CD4-positive, alpha-beta T cell treated with Interleukin-15 for 1 hour (primary cell): ENCODE measurements around the gene INSRR.
A peak's percentile ranks its signal among the peaks of the same experiment; 100 is the strongest.

ENCODE experiments used
- DNase-seq: peaks from one replicate; pipeline ENCODE4 v3.0.0-alpha.2; 2020

Gene INSRR

DNA sequence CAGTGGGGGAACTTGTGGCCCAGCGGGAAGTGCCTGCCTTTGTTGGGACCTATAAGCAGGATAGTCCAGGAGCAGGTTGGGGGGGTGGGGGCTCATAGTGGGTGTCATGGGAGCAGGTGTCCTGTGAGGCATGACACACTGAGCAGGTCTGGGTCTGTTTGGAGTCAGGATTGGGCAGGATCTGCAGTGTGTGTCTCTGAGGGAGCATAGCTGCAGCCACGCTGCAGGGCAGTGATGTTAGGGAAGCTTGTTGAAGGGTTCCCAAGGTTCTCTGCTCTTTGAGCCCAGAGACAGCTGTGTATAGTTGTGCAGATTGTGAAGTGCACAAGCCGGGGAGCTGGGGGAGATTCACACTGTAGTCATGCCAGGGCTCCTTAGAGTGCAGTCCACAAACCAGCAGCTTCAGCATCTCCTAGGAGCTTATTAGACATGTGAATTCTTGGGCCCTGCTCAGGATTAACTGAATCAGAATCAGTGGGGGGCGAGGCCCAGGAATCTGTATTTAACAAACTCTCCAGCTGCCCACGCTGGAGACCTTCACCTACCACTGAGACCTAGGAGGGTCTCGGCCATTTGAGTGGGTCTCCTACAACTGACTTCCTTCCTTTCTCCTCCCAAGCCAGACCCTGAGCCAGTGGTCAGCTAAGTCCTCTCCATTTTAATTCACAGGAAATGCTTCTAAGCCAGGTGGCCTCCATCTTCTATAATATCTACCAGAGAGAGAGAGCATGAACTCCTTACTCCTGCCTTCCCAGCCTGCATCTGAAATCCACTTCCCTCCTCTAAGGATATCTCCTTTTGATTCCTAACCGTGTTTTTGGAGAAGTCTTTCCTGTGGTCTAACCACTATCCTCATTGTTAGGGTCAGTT lies 11.1 kb downstream of the INSRR start:
- DNase-seq, result no peak

DNA sequence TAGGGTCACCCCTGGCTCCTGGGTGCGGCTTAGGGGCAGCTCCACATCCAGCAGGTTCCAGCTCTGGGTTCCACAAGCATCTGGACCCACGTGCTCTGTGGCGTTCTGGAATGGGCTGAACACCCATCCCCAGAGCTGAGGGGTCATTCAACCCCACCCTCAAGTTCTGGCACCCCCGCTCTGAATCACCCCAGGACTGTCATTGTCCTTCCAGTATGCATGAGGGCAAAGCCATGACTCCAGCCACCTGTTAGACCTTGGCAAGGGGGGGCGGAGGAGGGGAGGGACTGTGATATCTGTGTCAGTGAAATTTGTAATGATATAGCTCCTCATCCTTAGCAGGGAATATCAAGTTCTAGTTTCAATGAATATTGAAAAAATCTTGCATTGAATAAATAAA lies 12.3 kb downstream of the INSRR start:
- no peak for DNase-seq

DNA sequence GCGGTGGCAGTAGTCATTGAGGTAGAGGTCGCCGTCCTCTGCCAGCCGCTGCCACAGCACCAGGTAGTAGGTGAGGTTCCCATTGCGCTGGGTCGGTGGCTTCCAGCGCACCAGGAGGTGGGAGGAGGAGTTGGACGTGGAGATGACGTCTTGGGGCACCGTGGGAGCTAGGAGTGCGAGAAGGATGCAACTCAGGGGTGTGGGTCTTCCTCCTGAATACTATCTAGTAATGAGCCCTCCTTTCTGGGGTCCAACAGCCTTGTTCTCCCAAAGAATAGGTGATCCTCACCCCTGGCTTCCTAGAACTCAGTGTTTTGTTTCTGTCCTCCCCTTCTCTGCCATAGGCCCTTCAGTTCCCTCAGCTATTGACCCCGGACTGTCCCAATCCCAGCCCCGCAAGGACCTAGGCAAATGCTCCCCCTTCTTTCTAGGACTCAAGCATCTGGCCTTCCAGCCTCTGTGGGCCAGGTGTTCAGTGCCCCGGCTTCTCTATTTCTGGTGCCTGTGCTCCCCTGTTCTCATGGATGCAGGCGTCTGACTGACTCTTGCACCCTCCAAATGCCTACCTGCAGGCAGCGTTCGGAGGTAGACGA lies 12.9 kb downstream of the INSRR start:
- DNase-seq, result no peak

DNA sequence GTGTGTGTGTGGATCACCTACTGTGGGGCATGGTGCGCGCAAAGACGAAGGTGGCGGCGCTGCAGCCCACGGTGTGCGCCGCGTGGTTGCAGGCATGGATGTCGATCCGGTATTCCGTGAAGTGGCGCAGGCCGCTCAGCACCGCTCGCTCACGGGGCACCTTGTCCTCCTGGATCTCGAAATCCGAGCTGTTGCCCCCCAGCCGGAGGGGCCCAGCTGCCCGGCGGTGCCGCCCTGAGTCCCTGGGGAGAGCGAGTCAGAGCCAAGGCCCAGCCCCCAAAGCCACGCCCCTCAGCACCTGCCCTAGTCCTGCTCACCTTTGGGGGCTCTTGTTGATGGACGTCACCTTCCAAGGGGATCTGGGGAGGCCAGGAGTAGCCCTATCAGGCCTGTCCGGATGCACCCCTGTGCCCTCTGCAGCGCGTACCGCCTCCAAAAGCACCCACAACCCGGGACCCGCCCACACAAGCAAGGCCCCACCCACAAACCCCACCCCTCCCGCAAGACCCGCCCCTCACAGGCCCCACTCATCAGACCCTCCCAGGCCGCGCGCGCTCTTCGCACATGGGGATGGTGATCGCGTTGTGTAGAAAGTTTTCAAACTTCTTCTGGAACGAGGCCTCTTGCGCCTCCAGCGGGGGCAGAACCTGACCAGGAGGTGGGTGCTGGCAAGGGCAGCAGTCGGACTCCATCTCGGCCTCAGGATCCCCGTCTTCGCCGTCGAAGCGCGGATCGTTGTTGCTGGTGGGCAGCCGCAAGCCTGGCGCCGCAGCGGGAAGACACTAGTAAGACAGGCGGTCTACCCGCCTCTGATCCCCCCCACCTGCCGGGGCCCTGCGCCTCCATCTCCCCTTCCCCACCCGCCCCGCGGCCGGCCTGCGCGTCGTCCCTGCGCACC lies 13.6 kb downstream of the INSRR start:
- DNase-seq, result peak; percentile 31

DNA sequence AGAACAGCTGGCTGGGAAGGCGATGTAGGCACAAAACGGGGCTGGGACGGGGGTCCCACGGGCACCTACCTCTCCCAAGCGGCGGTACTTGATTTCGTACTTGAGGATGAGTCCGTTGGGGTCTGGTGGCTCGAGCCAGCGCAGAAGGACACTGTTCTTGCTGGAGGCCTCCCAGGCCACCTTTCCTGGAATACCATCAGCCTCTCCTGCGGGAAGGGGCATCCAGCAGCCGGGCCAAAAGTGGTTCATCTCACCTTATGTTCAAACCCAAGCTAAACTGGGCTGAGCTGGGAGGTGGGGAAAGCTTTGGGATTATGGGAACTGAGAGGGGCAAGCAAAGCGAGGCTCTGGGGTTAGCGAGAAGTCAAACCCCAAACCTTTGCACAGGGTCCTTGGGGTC lies 14.3 kb downstream of the INSRR start:
- DNase-seq, result no peak

DNA sequence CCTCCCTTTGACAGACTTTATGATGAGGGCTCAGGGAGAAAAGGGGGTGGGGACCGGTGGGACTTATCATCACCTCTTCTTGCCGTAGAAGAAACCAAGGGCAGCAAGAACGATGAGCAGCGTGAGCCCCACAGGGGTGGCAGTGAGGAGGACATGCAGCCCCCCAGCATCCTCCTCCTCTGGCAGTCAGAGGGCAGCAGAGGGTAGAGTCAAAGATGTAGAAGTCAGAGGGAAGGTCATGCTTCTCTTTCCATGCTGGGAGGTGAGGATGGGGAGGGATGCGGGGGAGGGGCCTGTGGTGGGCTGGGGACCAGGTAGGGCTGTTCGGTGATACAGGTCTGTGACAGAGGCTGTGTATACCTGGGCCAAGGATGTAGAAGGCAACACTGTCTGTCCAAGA lies 14.8 kb downstream of the INSRR start:
- no peak for DNase-seq

DNA sequence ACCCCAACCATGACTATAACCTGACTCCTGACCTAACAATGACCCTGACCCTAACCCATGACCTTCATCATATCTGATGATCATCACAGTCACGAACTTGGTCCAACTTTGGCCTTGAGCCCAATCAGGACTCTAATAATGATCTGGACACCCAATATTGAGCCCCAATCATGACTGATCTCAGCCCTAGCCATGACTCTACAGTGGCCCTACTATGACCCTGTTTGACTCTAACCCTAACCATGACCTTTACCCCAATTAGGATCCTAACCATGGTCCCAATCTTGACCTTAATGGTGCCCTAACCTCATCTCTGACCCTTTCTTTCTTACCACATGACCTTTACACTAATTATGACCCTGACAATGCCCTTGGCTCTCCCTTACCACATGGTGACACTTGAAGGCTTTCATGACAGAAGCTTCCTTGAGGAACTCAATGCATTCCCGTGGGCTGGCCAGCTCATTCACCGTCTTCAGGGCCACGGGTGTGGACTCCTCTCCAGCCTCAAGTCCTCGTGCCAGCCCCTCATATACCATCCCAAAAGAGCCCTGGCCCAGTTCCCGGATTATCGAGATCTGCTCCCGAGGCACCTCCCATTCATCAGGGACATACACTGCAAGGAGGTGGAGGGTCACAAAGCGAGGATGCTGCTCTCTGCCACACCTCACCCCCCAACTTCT lies 16.2 kb downstream of the INSRR start:
- DNase-seq, result no peak

DNA sequence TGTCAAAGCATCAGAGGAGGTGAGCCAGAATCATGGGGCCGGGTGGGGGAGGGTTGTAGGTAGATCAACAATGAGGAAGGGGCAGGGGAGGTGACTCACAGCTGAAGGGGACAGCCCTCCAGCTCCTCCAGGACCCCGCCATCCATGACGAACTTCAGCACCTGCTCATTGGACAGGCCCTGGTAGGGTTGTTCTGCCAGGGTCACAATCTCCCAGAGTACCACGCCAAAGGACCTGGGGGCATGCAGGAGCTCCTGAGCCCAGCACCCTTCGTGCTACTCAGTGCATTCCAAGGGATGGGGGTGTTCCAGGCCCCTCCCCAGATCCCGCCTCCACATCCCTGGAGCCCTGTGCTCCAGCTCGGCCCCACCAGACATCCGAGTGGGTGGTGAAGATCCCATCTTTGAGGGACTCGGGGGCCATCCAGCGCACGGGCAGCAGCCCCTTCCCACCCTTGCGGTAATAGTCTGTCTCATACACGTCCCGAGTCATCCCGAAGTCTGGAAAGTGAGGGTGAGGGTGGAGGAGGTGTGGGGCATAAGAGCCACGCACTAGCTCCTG lies 17.5 kb downstream of the INSRR start:
- DNase-seq, result no peak

DNA sequence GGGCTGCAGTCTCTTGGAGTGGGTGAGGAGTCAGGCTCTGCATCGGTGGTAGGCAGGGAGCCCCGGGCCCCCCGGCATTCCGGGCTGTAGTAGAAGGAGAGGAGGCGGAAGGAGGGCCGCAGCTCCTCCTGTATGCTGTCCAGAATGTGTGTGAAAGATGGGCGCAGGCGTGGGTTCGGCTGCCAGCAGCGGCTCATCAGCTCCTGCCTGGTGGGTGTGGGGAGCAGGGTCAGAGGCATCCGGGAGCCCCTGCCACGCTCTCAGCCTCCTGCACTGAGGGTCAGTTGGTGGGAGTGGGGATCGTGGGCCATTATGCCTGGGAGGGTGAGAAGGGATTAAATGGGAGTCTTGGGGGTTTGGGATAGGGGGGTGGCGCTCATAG lies 18.0 kb downstream of the INSRR start:
- no peak for DNase-seq

DNA sequence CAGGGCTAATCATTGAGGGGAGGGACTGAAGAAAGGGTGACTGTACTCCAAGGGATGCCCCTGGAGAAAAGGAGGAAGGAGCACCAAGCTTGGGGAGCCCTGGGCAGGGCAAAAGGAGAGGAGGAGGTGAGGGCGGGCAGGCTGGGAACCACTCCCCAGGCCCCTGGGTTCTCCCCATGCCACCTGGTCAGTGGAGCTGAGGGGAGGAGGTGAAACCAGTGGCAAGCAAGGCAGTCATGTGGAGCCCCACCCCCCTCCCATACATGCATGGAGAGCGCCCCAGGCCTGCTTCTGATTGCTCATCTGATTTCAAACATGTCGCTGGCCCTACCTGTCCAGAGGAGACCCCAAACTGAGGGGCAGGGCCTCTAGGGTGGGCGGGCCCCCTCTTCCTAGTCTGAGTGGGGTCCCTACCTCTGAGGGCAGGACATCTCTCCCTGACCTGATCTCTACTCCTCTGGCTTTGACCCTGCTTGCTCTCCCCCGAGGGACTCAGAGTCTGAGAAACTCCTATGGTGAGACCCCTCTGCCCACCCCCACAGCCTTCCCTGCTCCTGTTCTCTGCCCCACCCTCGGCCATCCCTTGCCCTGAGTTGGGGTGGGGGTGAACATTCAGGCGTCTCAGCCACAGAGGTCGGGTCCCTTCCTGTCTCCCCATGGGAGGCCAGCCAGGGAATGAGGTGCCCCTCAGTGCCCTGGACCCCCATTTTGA lies 18.6 kb downstream of the INSRR start:
- no peak for DNase-seq

DNA sequence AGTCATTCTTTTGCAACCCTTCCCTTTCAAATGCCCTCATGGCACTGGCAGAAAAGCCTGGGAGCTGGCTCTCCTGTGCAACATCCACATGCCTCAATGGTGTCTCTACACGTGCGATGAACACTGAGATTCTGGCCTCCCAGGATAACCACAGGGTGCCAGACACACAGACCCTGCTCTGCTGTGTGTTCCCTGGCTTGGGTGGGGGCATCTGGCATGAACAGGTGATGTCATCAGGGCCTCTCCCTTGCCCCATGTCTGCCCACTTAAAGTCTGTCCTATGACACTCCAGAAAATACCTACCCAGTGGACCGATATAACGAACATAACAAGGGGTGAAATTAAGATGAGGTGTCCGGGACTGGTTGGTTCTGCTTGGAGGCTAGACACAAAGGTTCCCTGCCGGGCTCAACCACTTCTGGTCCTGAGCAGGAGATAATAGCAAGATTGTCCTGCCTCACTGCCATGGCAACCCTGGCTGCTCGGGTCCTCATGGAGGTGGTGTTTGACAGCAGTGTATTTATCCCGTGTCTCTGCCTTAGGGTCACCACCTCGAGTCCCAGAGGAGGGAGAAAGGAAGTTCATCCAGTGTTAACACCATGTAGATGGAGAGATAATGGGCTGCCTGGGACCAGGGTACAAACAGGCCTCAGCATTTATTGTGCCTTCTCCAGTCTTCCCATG lies 19.3 kb downstream of the INSRR start:
- no peak for DNase-seq

DNA sequence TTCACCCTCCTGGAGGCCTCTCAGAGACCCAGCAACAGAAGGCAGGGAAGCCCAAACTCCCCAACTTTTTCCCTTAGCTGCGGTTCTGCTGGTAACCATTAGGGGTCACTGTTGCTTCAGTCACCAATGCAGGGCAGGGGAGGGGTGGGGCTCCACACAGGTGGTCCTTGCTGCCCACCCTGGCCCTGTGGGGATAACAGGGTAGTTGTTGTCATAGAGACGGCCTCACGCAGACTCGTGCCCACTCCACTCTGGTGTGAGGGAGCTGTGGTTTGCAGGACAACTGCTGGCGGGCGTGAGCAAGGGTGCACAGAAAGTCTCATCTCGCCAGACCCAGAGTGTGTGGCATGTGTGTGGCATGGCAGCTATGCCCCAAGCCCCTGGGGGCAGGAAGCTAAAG lies 19.9 kb downstream of the INSRR start:
- peak; percentile 34 for DNase-seq

DNA sequence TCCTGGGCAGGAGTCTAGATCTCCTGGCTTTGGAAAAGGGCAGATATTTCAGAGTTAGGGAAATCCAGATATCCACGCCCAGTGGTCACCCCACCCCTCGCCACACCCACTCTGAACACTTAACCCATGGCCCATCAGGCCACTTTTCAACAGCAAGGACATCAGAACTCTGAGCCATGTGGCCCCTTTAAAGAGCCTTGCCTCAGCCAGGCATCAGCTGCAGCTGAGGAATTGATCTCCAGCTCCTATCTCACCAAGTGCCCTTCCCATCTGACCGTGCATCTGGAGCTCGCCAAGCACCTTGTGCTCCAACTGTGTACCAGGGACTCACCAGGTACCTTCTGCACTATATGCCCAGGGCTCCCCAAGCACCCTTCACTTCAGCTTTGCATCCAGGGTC lies 22.0 kb downstream of the INSRR start:
- DNase-seq, result no peak

DNA sequence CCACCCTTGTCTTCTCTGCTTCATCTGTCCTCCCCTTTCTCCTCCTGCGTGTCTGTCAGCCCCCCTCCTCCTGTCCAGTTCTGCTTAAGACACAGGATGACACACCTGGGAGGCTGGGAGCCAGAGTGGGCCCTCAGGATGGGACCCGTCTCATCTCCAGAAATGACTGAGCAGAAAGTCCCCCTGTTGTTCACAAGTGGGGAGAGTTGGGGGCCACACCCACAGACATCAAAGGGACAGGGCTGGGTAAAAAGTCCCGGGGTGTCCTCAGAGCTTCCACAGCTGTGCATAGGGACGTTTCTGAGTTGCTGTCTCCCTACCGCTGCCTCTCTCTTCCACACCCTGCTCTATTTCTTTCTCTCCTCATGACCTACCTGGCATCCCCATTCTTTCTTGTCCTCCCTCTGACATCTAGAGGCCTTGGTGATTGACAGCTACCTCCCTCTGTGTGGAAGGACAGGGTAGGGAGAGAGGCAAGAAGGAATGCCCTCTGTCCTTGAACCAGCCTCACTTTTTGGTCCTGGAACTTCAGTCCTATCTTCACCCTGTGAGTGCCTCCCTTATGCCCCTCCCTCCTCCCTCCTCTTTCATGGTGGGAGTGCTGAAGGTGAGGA lies 22.8 kb downstream of the INSRR start:
- no peak for DNase-seq

DNA sequence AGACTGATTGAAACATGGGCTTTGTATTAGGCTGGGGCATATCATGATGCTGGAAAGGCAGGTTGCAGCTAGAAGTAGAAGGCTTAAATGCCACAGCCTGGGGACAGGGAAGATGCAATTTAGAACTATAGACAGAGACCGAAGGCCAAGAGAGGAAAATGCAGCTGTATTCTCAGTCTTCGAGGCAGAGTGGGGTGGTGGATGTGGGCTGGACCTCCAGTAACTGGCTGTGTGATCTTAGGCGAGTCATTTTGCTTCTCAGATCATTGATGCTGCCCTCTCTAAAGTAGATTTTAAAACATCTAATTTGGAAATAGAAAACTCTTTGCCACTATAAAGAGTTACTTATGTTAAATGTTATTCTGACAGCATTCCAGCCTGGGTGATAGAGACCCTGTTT lies 24.6 kb downstream of the INSRR start:
- DNase-seq, result no peak

DNA sequence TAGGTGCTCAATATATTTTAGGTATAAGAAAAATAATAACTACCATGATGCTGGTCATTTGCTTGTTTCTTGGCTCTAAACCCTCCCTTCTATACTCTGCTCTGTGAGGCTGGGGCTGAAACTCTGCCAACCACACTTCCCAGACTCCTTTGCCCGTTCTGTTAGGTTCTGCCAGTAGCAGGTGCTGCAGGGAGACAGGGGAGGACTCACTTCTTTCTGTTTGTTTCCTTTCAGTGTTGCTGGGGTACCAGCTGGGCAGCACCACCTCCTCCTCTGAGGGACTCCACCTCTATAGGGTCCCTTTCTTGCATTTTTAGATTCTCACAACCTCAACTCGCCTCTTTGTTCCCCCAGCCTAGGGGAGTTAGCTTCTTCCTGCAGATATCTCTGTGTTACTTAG lies 25.3 kb downstream of the INSRR start:
- no peak for DNase-seq

DNA sequence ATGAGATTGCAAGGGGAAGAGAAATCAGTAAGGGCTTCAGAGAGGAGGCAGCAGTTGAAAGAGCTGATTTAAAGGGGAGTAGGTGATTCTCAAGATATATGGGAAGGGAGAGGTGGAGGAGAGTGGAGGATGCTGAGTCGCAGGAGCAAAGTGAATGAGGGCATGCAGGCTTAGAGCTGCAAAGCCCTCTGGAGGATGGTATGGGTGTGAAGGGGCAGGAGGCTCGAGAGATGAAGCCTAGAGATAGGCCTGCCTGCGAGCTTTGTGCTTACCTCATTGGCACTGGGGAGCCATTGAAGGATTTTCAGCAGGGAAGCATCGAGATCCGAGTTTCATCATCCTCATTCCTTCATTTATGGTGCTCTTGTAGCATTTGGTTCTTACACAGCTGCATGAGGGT lies 26.5 kb downstream of the INSRR start:
- DNase-seq, result no peak

DNA sequence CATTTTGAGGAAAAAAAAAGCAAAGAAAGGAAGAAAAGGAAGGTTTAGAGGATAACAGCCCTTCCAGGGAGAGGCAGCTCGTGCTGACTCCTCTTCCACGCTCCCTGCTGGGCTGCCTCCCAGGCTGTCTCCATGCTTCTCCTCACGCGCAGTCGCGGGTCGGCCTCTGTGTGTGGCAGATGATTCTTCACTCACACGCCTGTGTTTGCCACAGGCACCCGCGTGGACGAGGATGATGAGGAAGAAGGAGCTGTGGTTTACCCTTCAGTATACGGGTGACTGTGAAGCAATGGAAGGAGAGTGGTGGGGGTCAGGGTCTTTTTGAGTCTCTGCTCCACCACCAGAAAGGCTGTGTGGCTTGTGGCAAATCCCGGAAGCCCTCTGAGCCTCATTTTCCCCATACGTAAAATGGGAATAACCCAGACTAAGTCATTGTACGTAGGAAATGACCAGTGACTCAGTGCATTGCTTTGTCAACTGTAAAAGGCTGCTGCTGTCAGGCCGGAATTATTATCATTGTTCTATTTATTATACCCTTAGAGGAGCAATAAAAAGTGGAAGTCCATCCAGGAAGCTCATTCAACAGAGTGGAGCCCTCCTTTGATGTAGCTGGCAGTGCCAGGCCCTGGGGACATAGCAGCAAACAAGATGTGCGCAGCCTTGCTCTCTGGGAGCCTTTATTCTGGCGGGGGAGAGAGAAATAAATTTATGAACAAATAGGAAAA lies 30.4 kb downstream of the INSRR start:
- DNase-seq, result no peak

DNA sequence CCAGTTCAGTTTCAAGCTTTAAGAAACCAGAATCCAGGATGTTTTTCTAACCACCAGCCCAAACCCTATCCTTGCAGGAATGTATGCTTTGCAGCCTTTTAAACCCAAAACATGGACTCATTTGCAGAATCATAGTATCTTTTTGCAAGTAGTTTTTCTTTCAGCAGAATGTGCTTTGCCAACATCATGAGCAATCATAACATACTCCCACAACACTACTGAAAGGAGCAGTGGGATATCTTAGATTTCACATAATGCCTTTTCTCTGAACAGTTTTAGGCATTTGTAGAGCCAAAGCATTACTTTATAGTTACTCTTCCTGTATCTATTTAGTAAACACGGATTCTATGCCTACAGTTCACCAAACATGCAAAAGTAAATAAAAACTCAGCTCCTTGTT lies 32.3 kb downstream of the INSRR start:
- no peak for DNase-seq

DNA sequence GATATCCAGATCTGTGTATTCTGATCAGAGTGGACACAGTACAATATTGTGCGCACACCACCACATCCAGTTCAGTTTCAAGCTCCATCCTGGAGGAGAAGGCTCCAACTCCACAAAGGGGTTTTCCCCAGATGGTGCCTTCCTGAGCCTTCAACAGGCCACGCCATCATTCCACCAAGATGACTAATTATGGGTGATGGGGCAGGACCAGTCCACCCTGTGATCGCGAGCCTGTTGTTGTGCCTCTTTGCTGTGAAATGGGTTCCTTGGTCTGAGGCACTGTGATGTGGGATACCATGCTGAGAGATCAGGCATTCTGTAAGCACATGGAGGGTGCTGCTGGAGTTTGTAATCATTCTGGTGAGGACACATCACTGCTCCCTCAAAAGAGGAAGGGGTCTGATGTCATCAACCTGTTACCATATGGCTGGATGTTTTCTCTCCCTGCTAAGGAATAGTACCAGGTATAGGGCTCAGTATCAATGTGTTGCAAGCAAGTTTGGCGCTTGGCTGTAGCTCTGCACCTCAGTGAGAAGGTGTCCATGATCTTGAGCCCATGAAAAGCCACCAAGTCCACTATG lies 35.6 kb downstream of the INSRR start:
- no peak for DNase-seq
